22Rv1 (cell line): ENCODE measurements around the gene ADGRB2.
A peak's percentile ranks its signal among the peaks of the same experiment; 100 is the strongest.

Experiments
- CTCF ChIP-seq: fragments of 450-650 bp; IDR thresholded peaks from 2 replicates; pipeline ENCODE4 v1.5.1; 2017; ENCODE audit warnings: mild to moderate bottlenecking
- ZFX ChIP-seq: fragments of 450-650 bp; IDR thresholded peaks from 2 replicates; pipeline ENCODE4 v1.6.1; 2017; ENCODE audit warnings: antibody characterized with exemption, borderline replicate concordance

- 0 out of 2 replicates have a peak, but pooled peaks have one; percentile 19 for TF ChIP-seq CTCF
- no peak for TF ChIP-seq ZFX
These were observed 1.4 kb upstream of the ADGRB2 start for GRCh38 chr1:31765516-31765915.
